ENCODE results near the gene FBXL14.

DNA sequence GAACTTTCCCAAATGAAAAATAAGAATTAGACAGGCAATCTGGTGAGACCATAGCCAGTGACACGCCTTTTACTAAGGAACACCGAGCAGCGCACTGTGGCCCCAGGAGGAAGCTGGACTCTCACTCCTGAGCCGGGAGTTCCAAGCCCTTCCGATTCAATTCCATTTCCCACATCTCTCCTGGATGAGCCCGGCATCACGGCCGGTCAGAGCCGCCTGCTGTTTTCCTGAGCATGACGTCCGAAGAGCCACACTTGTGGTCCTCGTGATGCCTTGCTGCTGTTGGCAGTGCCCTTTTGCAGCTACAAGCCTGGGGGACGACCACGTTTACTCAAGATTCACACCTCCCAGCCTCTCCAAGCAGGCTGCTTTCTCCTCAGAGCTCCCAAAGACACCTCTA, 40.8 kb downstream of the FBXL14 start:
- no peak for TF ChIP-seq SUZ12 (IDR thresholded peaks at IDR 0.05)
- no peak for TF ChIP-seq ELF4 (IDR thresholded peaks at IDR 0.05)
- TF ChIP-seq BHLHE40 (IDR thresholded peaks at IDR 0.05; ENCODE audit: borderline replicate concordance) = no peak
- no peak for TF ChIP-seq FOXM1 (IDR thresholded peaks at IDR 0.05; ENCODE audit: borderline replicate concordance)
- no peak for TF ChIP-seq TARDBP (IDR thresholded peaks at IDR 0.05)
- TF ChIP-seq FOXK2 (IDR thresholded peaks at IDR 0.05) = no peak
- TF ChIP-seq NFRKB (IDR thresholded peaks at IDR 0.05) = no peak

Data from HEK293T (cell line).